H9 (cell line): ENCODE results near the gene KIF5A. TPM values are rescaled to one million over a fixed set of nuclear protein-coding genes. Genes with fewer than 3 reads are reported as not detected.
A peak's percentile ranks its signal among the peaks of the same experiment; 100 is the strongest.

Experiments
- DNase-seq: peaks from one replicate; pipeline ENCODE4 v3.0.0-alpha.2; 2017
- H2AFZ ChIP-seq: one replicate; pipeline ENCODE4 v1.6.1; 2013; ENCODE audit warnings: mild to moderate bottlenecking, low read length, control low read depth, moderate library complexity
- H2AK5ac ChIP-seq: 2 replicates; pipeline ENCODE4 v1.6.1; 2013; ENCODE audit warnings: low read length, control low read depth, mixed read lengths; ENCODE audit not compliant: insufficient read length
- H2BK120ac ChIP-seq: one replicate; pipeline ENCODE4 v1.6.1; 2013; ENCODE audit warnings: low read depth, mild to moderate bottlenecking, low read length, control low read depth, inconsistent platforms; ENCODE audit not compliant: poor library complexity, severe bottlenecking
- H2BK12ac ChIP-seq: 2 replicates; pipeline ENCODE4 v1.6.1; 2013; ENCODE audit warnings: low read length, control low read depth, mixed read lengths, low read depth; ENCODE audit not compliant: insufficient read length
- H2BK15ac ChIP-seq: 2 replicates; pipeline ENCODE4 v1.6.1; 2013; ENCODE audit warnings: low read depth, low read length, control low read depth
- H2BK20ac ChIP-seq: one replicate; pipeline ENCODE4 v1.6.1; 2013; ENCODE audit warnings: low read depth, mild to moderate bottlenecking, low read length, control low read depth, inconsistent platforms; ENCODE audit not compliant: poor library complexity, severe bottlenecking
- H2BK5ac ChIP-seq: 2 replicates; pipeline ENCODE4 v1.6.1; 2013; ENCODE audit warnings: low read length, control low read depth, mixed read lengths; ENCODE audit not compliant: insufficient read length
- H3K14ac ChIP-seq: 2 replicates; pipeline ENCODE4 v1.6.1; 2013; ENCODE audit warnings: low read length, control low read depth; ENCODE audit not compliant: insufficient read depth
- H3K18ac ChIP-seq: 2 replicates; pipeline ENCODE4 v1.6.1; 2013; ENCODE audit warnings: low read depth, mild to moderate bottlenecking, mixed read lengths, low read length, control low read depth; ENCODE audit not compliant: insufficient read length
- H3K23ac ChIP-seq: 2 replicates; pipeline ENCODE4 v1.6.1; 2013; ENCODE audit warnings: low read length, control low read depth, mixed read lengths, low read depth; ENCODE audit not compliant: insufficient read length
- H3K23me2 ChIP-seq: 2 replicates; pipeline ENCODE4 v1.6.1; 2013; ENCODE audit warnings: low read depth, mild to moderate bottlenecking, mixed read lengths, low read length, control low read depth; ENCODE audit not compliant: insufficient read length, poor library complexity, severe bottlenecking
- H3K27ac ChIP-seq: 2 replicates; pipeline ENCODE4 v1.5.1; 2013; ENCODE audit warnings: low read length, control low read depth, mixed read lengths, low read depth; ENCODE audit not compliant: insufficient read length
- H3K27me3 ChIP-seq: 2 replicates; pipeline ENCODE4 v1.6.1; 2013; ENCODE audit warnings: low read length, control low read depth, inconsistent platforms; ENCODE audit not compliant: insufficient read depth
- H3K4ac ChIP-seq: 2 replicates; pipeline ENCODE4 v1.6.1; 2013; ENCODE audit warnings: low read depth, mild to moderate bottlenecking, control low read depth, inconsistent platforms, low read length, moderate library complexity
- H3K4me1 ChIP-seq: 2 replicates; pipeline ENCODE4 v1.6.1; 2013; ENCODE audit warnings: low read length, control low read depth, inconsistent platforms; ENCODE audit not compliant: insufficient read depth
- H3K4me2 ChIP-seq: 2 replicates; pipeline ENCODE4 v1.6.1; 2013; ENCODE audit warnings: low read length, control low read depth, mixed read lengths; ENCODE audit not compliant: insufficient read length, insufficient read depth
- H3K56ac ChIP-seq: 2 replicates; pipeline ENCODE4 v1.6.1; 2013; ENCODE audit warnings: low read depth, mild to moderate bottlenecking, mixed read lengths, low read length, control low read depth; ENCODE audit not compliant: insufficient read length
- H3K79me1 ChIP-seq: 2 replicates; pipeline ENCODE4 v1.6.1; 2013; ENCODE audit warnings: low read depth, mild to moderate bottlenecking, moderate library complexity, low read length, control low read depth, inconsistent platforms; ENCODE audit not compliant: insufficient read depth, poor library complexity, severe bottlenecking
- H3K79me2 ChIP-seq: 2 replicates; pipeline ENCODE4 v1.6.1; 2013; ENCODE audit warnings: low read length, control low read depth, inconsistent platforms; ENCODE audit not compliant: insufficient read depth
- H3K9ac ChIP-seq: 2 replicates; pipeline ENCODE4 v1.6.1; 2013; ENCODE audit warnings: low read length, control low read depth, mixed read lengths; ENCODE audit not compliant: insufficient read length; ENCODE audit errors: extremely low read depth
- H3K9me3 ChIP-seq: one replicate; pipeline ENCODE4 v1.6.1; 2013; ENCODE audit warnings: low read depth, low read length, inconsistent platforms; ENCODE audit not compliant: control insufficient read depth
- H3T11ph ChIP-seq: one replicate; pipeline ENCODE4 v1.6.1; 2013; ENCODE audit warnings: mild to moderate bottlenecking, low read length, control low read depth, inconsistent platforms
- H4K20me1 ChIP-seq: one replicate; pipeline ENCODE4 v1.6.1; 2013; ENCODE audit not compliant: control insufficient read depth, insufficient read length, insufficient read depth
- H4K5ac ChIP-seq: 2 replicates; pipeline ENCODE4 v1.6.1; 2013; ENCODE audit warnings: low read depth, mild to moderate bottlenecking, mixed read lengths, low read length, control low read depth; ENCODE audit not compliant: insufficient read length
- H4K8ac ChIP-seq: replicated peaks from 2 replicates; pipeline ENCODE4 v1.6.1; 2013; ENCODE audit warnings: low read length, control low read depth, mixed read lengths, low read depth; ENCODE audit not compliant: insufficient read length
- H4K91ac ChIP-seq: 2 replicates; pipeline ENCODE4 v1.6.1; 2013; ENCODE audit warnings: low read depth, mild to moderate bottlenecking, moderate library complexity, mixed read lengths, low read length, control low read depth; ENCODE audit not compliant: insufficient read length
- H3K27ac Mint-ChIP-seq, 3 experiments: 2 replicates in 2 of 3; 3 replicates in 1 of 3; pipeline ENCODE4 v1.8.0; 2020 to 2021; ENCODE audit warnings: mixed read lengths in 3 of 3, mild to moderate bottlenecking in 1 of 3, moderate library complexity in 1 of 3
- H3K27me3 Mint-ChIP-seq: 2 replicates; pipeline ENCODE4 v1.8.0; 2021; ENCODE audit warnings: low read depth, mild to moderate bottlenecking, moderate library complexity, mixed read lengths
- H3K36me3 Mint-ChIP-seq, 3 experiments: 2 replicates in 2 of 3; 3 replicates in 1 of 3; pipeline ENCODE4 v1.8.0; 2020 to 2021; ENCODE audit warnings: low read depth in 3 of 3, mixed read lengths in 3 of 3; ENCODE audit not compliant: insufficient read depth in 1 of 3
- H3K4me1 Mint-ChIP-seq, 2 experiments: 2 replicates each; pipeline ENCODE4 v1.8.0; 2020; ENCODE audit warnings: mixed read lengths in 2 of 2
- H3K4me3 Mint-ChIP-seq, 2 experiments: 2 replicates in 1 of 2; 3 replicates in 1 of 2; pipeline ENCODE4 v1.8.0; 2020 to 2021; ENCODE audit warnings: mild to moderate bottlenecking in 2 of 2, mixed read lengths in 2 of 2, moderate library complexity in 1 of 2
- H3K9me3 Mint-ChIP-seq, 2 experiments: 2 replicates in 1 of 2; 3 replicates in 1 of 2; pipeline ENCODE4 v1.8.0; 2020; ENCODE audit warnings: mild to moderate bottlenecking in 2 of 2, mixed read lengths in 2 of 2, moderate library complexity in 1 of 2
- CTCF ChIP-seq: fragments of 200-600 bp; sonication (generic); conservative IDR thresholded peaks from 3 replicates; pipeline ENCODE4 v1.8.0; 2021; ENCODE audit warnings: antibody characterized with exemption, mild to moderate bottlenecking
- WGBS: extraction: QIAGEN DNeasy Blood & Tissue Kit; methylation state at CpG from one replicate; pipeline ENCODE4 v1.1.7; 2013; ENCODE audit warnings: missing lambda C conversion rate, low lambda C conversion rate, mixed read lengths; ENCODE audit not compliant: insufficient read length; ENCODE audit errors: extremely low coverage; 5-methylcytosine and 5-hydroxymethylcytosine counted together
- total RNA-seq: library from RNA; stranded (reverse); gene quantifications from 2 replicates; pipeline ENCODE4 v1.2.1, GENCODE V29; 2021

KIF5A gene
- total RNA-seq, 1 experiment from 2014 or later, result 18.5 TPM

- no peak within 1 kb of the TSS for H2AK5ac ChIP-seq
- no peak within 1 kb of the TSS for H3T11ph ChIP-seq
- no peak within 1 kb of the TSS for H2BK120ac ChIP-seq
- H3K4me1 ChIP-seq, result peaks cover 11% of the 10 kb centered on the region
- peak within 1 kb of the TSS; percentile 73 for H3K4me2 ChIP-seq
- H3K9me3 ChIP-seq, result no peaks in the 10 kb centered on the region
- H3K27ac ChIP-seq, result no peak within 1 kb of the TSS
- DNase-seq, result peak; percentile 99
- H3K9me3 Mint-ChIP-seq, result no peaks in the 10 kb centered on the region
- peak within 1 kb of the TSS; percentile 25 to 99 (median 57); a peak in 6 of 7 replicates for H3K27ac Mint-ChIP-seq
- no peak within 1 kb of the TSS for H2AFZ ChIP-seq
- no CpG with 5 or more reads among the region's 56 CpGs for WGBS
- H2BK20ac ChIP-seq, result no peak within 1 kb of the TSS
- H3K27me3 Mint-ChIP-seq, result peaks cover 22% of the 10 kb centered on the region
- peaks cover 33 to 42% of the 10 kb centered on the region in 2 experiments for H3K4me1 Mint-ChIP-seq
- no peak within 1 kb of the TSS for H3K4ac ChIP-seq
- no peak within 1 kb of the TSS for H3K18ac ChIP-seq
- no peaks in the 10 kb centered on the region; the same call in 1 of the 2 replicates for H3K79me2 ChIP-seq
- no peak within 1 kb of the TSS for H4K91ac ChIP-seq
- H3K27me3 ChIP-seq, result no peaks in the 10 kb centered on the region; the same call in 1 of the 2 replicates
- peak within 1 kb of the TSS; percentile 84 for H3K9ac ChIP-seq
- no peak within 1 kb of the TSS for H2BK5ac ChIP-seq
- H3K79me1 ChIP-seq, result peaks cover 14% of the 10 kb centered on the region
- peaks cover 0 to 16% (median 9%) of the 10 kb centered on the region in 3 experiments; a peak in 5 of 7 replicates for H3K36me3 Mint-ChIP-seq
- no peaks in the 10 kb centered on the region for H4K20me1 ChIP-seq
- H3K23me2 ChIP-seq, result peaks cover 16% of the 10 kb centered on the region
- H2BK12ac ChIP-seq, result no peak within 1 kb of the TSS
- no peak within 1 kb of the TSS for H4K8ac ChIP-seq
- TF ChIP-seq CTCF, result no peak; the same call in 2 of the 3 replicates
- H3K56ac ChIP-seq, result no peak within 1 kb of the TSS
- H3K14ac ChIP-seq, result peak within 1 kb of the TSS; percentile 89
- no peak within 1 kb of the TSS for H2BK15ac ChIP-seq
- H4K5ac ChIP-seq, result no peak within 1 kb of the TSS
- peak within 1 kb of the TSS; percentile 98 to 99 for H3K4me3 Mint-ChIP-seq
- no peak within 1 kb of the TSS for H3K23ac ChIP-seq
Measured at GRCh38 chr12:57546438-57547287, 3.2 kb upstream of the KIF5A start, which contains the start of gene DCTN2. TSS of gene DCTN2 (minus strand) at chr12:57547192. CDS start at chr12:57547063, 129 bp downstream.
